Measurements from ENCODE around the gene HOXA1. TPM values are rescaled to one million over a fixed set of nuclear protein-coding genes. Genes with fewer than 3 reads are reported as not detected.

HOXA1 gene
- total and polyA plus RNA-seq, 2 of the 8 experiments (the other 6 are each of a cell fraction or from before 2014, with no cell fraction given) = not detected

GRCh38 chr7:27051451-27051850, 44.3 kb downstream of the HOXA1 start:
- no peak overlapping the region for H2BK20ac ChIP-seq (ENCODE audit: low read length)
- no peak overlapping the region for H2BK15ac ChIP-seq (ENCODE audit: low read length)
- H2AFZ ChIP-seq (ENCODE audit: low read length) = no peak overlapping the region
- no peak overlapping the region for H2AK5ac ChIP-seq (ENCODE audit: low read depth, low read length)
- H3K23me2 ChIP-seq (ENCODE audit: low read depth, low read length) = no peaks in the 10 kb centered on the region
- no peak overlapping the region for H4K8ac ChIP-seq (ENCODE audit: extremely low read depth, insufficient read depth, low read length)
- no peak for TF ChIP-seq ZNF274 (IDR thresholded peaks at IDR 0.05; ENCODE audit: borderline replicate concordance, extremely low read depth, low read length)
- TF ChIP-seq SP1 (IDR thresholded peaks at IDR 0.05; ENCODE audit: low read depth, low read length) = no peak
- TF ChIP-seq SIN3A (conservative IDR thresholded peaks at IDR 0.05 in 1 of 2, IDR thresholded peaks at IDR 0.05 in 1 of 2; ENCODE audit: low read depth in 1 of 2, low read length in 2 of 2) = no peak
- TF ChIP-seq SP4 (IDR thresholded peaks at IDR 0.05; ENCODE audit: low read length) = no peak
- TF ChIP-seq, protein P1, sequence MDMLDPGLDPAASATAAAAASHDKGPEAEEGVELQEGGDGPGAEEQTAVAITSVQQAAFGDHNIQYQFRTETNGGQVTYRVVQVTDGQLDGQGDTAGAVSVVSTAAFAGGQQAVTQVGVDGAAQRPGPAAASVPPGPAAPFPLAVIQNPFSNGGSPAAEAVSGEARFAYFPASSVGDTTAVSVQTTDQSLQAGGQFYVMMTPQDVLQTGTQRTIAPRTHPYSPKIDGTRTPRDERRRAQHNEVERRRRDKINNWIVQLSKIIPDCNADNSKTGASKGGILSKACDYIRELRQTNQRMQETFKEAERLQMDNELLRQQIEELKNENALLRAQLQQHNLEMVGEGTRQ (IDR thresholded peaks at IDR 0.05; ENCODE audit: low read length) = no peak
- TF ChIP-seq KDM1A (IDR thresholded peaks at IDR 0.05; ENCODE audit: borderline replicate concordance, low read length) = no peak
- FAIRE-seq = no peak
- H3K9me3 ChIP-seq (ENCODE audit: insufficient read depth in 2 of 2, low read depth in 1 of 2, low read length in 1 of 2) = no peaks in the 10 kb centered on the region
- no peak overlapping the region for H3K14ac ChIP-seq (ENCODE audit: insufficient read length)
- no peak for DNase-seq (ENCODE audit: low read depth in 1 of 2, low spot score in 2 of 2)
- no peak overlapping the region for H3K9ac ChIP-seq (replicated peaks in 1 of 4; ENCODE audit: extremely low read depth in 1 of 4, low read depth in 3 of 4, low read length in 3 of 4)
- H3K27ac ChIP-seq (ENCODE audit: low read depth, low read length) = no peak overlapping the region
- H4K5ac ChIP-seq (ENCODE audit: insufficient read length, low read depth, low read length) = no peak overlapping the region
- H3K4me2 ChIP-seq (ENCODE audit: insufficient read depth in 1 of 2, low read depth in 2 of 2, low read length in 2 of 2) = no peak overlapping the region
- POLR2A ChIA-PET (ENCODE audit: partially characterized antibody) = no interaction called here
- no peak overlapping the region for H3K56ac ChIP-seq (replicated peaks; ENCODE audit: insufficient read length, low read depth, low read length)
- H2BK5ac ChIP-seq (ENCODE audit: low read depth, low read length) = no peak overlapping the region
- CTCF ChIA-PET (ENCODE audit: partially characterized antibody) = interaction anchor here (0.5 to 1.7 kb wide), 3 partner anchors 39 to 204 kb away, joined by 3 to 5 read pairs (median 3); no protein-coding TSS in a partner anchor
- no peaks in the 10 kb centered on the region for H3K79me2 ChIP-seq (ENCODE audit: control insufficient read depth in 1 of 2, insufficient read depth in 2 of 2, low read length in 2 of 2)
- no peak overlapping the region for H2BK12ac ChIP-seq (ENCODE audit: low read depth, low read length)
- 90% methylated on average over 4 of the region's 4 CpGs; no CpG with 5 or more reads in 1 of the 2 experiments for WGBS, 2 experiments (ENCODE audit: extremely low coverage in 1 of 2, insufficient coverage in 1 of 2, insufficient read length in 1 of 2, insufficient replicate concordance in 2 of 2, low coverage in 1 of 2, low lambda C conversion rate in 2 of 2, missing lambda C conversion rate in 1 of 2)
- H3K23ac ChIP-seq (ENCODE audit: insufficient read length) = no peak overlapping the region
- H3K4me3 ChIP-seq (ENCODE audit: extremely low read depth in 1 of 4, insufficient read depth in 2 of 4, low read depth in 3 of 4, low read length in 4 of 4) = no peak overlapping the region
- no peak overlapping the region for H2BK120ac ChIP-seq (replicated peaks; ENCODE audit: low read depth, low read length)
- no peaks in the 10 kb centered on the region for H3K36me3 ChIP-seq (ENCODE audit: control insufficient read depth in 2 of 4, insufficient read depth in 4 of 4, low read length in 3 of 4)
- H4K91ac ChIP-seq (replicated peaks; ENCODE audit: insufficient read length, low read length) = no peak overlapping the region
- H3K18ac ChIP-seq (ENCODE audit: extremely low read depth, low read length) = no peak overlapping the region
- H3K4ac ChIP-seq (replicated peaks; ENCODE audit: insufficient read length, low read depth, low read length) = no peak overlapping the region
- H3K4me1 ChIP-seq (replicated peaks in 1 of 4; ENCODE audit: control insufficient read depth in 3 of 4, insufficient read depth in 4 of 4, low read length in 3 of 4) = peaks cover 0 to 4% (median 0%) of the 10 kb centered on the region in 4 experiments; a peak in 2 of 7 replicates
- H4K20me1 ChIP-seq (replicated peaks in 1 of 2; ENCODE audit: control insufficient read depth in 1 of 2, insufficient read depth in 2 of 2, low read length in 2 of 2) = no peaks in the 10 kb centered on the region
- no peaks in the 10 kb centered on the region for H3K79me1 ChIP-seq (ENCODE audit: low read depth, low read length)
- H3K27me3 ChIP-seq (replicated peaks in 1 of 4; ENCODE audit: control insufficient read depth in 3 of 4, extremely low read depth in 1 of 4, insufficient read depth in 3 of 4, low read length in 3 of 4) = no peaks in the 10 kb centered on the region
